GM18868 (cell line): ENCODE results near the gene POLR3K.

ENCODE experiments used
- ATAC-seq: cut with Tn5 transposase; IDR thresholded peaks from one replicate; pipeline ENCODE4 v1.9.1; 2021; ENCODE audit warnings: mild to moderate bottlenecking, moderate library complexity; ENCODE audit not compliant: unreplicated experiment

The POLR3K gene

GRCh38 chr16:53346-54236, at the start of gene POLR3K, which contains the start of gene SNRNP25:
Gene POLR3K (minus strand): TSS chr16:53608. CDS start chr16:53586, 22 bp downstream.
Gene SNRNP25 (plus strand): TSS chr16:53828. CDS start chr16:54017, 189 bp downstream.
- ATAC-seq: peak; percentile 93

- no peak for ATAC-seq
These were observed 48.9 kb upstream of the POLR3K start for GRCh38 chr16:102060-102855.

GRCh38 chr16:101586-101985, 48.2 kb upstream of the POLR3K start:
- no peak for ATAC-seq

- no peak for ATAC-seq
These were observed 47.6 kb upstream of the POLR3K start for GRCh38 chr16:100989-101388.

- no peak for ATAC-seq
These were observed 44.4 kb upstream of the POLR3K start for GRCh38 chr16:97822-98221.

- ATAC-seq: peak; percentile 72
These were observed 43.5 kb upstream of the POLR3K start for GRCh38 chr16:96935-97381.

- ATAC-seq: no peak
These were observed 41.5 kb upstream of the POLR3K start for GRCh38 chr16:94918-95265.

- no peak for ATAC-seq
These were observed 39.3 kb upstream of the POLR3K start for GRCh38 chr16:92431-93339.

GRCh38 chr16:91484-91883, 38.1 kb upstream of the POLR3K start:
- no peak for ATAC-seq

GRCh38 chr16:89391-90302, 36.2 kb upstream of the POLR3K start:
- ATAC-seq: no peak

- no peak for ATAC-seq
These were observed 35.2 kb upstream of the POLR3K start for GRCh38 chr16:88613-89012.

GRCh38 chr16:86483-86952, 33.1 kb upstream of the POLR3K start:
- no peak for ATAC-seq

- no peak for ATAC-seq
These were observed 32.5 kb upstream of the POLR3K start for GRCh38 chr16:85865-86264.

GRCh38 chr16:85407-85782, 32.0 kb upstream of the POLR3K start:
- ATAC-seq: no peak

GRCh38 chr16:84718-85406, 31.5 kb upstream of the POLR3K start:
- ATAC-seq: peak; percentile 75

- ATAC-seq: no peak
These were observed 30.6 kb upstream of the POLR3K start for GRCh38 chr16:83781-84615.

- ATAC-seq: no peak
These were observed 29.7 kb upstream of the POLR3K start for GRCh38 chr16:83060-83603.
